SKM-1 (cell line): ENCODE measurements around the gene HLCS.

ENCODE experiments used
- DNase-seq: peaks from one replicate; lab custom pipeline; 2025; ENCODE audit not compliant: unreplicated experiment; lab: John Stamatoyannopoulos, UW

Gene HLCS

GRCh38 chr21:36915696-36916245 lies 50.7 kb downstream of the HLCS start:
- no peak for DNase-seq

- DNase-seq, result no peak
These were observed 51.3 kb downstream of the HLCS start for GRCh38 chr21:36915014-36915695.

GRCh38 chr21:36914244-36915013 lies 52.0 kb downstream of the HLCS start:
- no peak for DNase-seq

GRCh38 chr21:36913247-36914169 lies 53.0 kb downstream of the HLCS start:
- no peak for DNase-seq

- DNase-seq, result no peak
These were observed 55.7 kb downstream of the HLCS start for GRCh38 chr21:36910581-36911307.

GRCh38 chr21:36909901-36910561 lies 56.4 kb downstream of the HLCS start:
- DNase-seq, result no peak

GRCh38 chr21:36909423-36909822 lies 57.0 kb downstream of the HLCS start:
- no peak for DNase-seq

GRCh38 chr21:36908260-36908908 lies 58.1 kb downstream of the HLCS start:
- no peak for DNase-seq

GRCh38 chr21:36904093-36904666 lies 62.3 kb downstream of the HLCS start:
- DNase-seq, result no peak

GRCh38 chr21:36902793-36903192 lies 63.7 kb downstream of the HLCS start:
- DNase-seq, result no peak

GRCh38 chr21:36902331-36902730 lies 64.1 kb downstream of the HLCS start:
- DNase-seq, result no peak

- DNase-seq, result no peak
These were observed 64.9 kb downstream of the HLCS start for GRCh38 chr21:36901575-36901974.

GRCh38 chr21:36893581-36893980 lies 72.9 kb downstream of the HLCS start:
- DNase-seq, result no peak

- no peak for DNase-seq
These were observed 74.3 kb downstream of the HLCS start for GRCh38 chr21:36892201-36892600.

GRCh38 chr21:36891692-36892091 lies 74.8 kb downstream of the HLCS start:
- no peak for DNase-seq

GRCh38 chr21:36891121-36891520 lies 75.3 kb downstream of the HLCS start:
- DNase-seq, result no peak

GRCh38 chr21:36890086-36890485 lies 76.4 kb downstream of the HLCS start:
- DNase-seq, result no peak

GRCh38 chr21:36889401-36889800 lies 77.1 kb downstream of the HLCS start:
- no peak for DNase-seq

- no peak for DNase-seq
These were observed 78.0 kb downstream of the HLCS start for GRCh38 chr21:36888466-36888865.
